ENCODE measurements around the gene LYRM9. TPM values are rescaled to one million over a fixed set of nuclear protein-coding genes. Genes with fewer than 3 reads are reported as not detected.
A peak's percentile ranks its signal among the peaks of the same experiment; 100 is the strongest.

LYRM9 gene
- 4.6 and 5.7 TPM in 2 replicates for polyA plus RNA-seq (2012; rRNA removed)
- polyA plus RNA-seq (2012; cell fraction: cytosol; rRNA removed) = 4.3 and 4.9 TPM in 2 replicates
- polyA plus RNA-seq (2012; cell fraction: nucleus; rRNA removed) = 14.7 and 22.4 TPM in 2 replicates

DNA sequence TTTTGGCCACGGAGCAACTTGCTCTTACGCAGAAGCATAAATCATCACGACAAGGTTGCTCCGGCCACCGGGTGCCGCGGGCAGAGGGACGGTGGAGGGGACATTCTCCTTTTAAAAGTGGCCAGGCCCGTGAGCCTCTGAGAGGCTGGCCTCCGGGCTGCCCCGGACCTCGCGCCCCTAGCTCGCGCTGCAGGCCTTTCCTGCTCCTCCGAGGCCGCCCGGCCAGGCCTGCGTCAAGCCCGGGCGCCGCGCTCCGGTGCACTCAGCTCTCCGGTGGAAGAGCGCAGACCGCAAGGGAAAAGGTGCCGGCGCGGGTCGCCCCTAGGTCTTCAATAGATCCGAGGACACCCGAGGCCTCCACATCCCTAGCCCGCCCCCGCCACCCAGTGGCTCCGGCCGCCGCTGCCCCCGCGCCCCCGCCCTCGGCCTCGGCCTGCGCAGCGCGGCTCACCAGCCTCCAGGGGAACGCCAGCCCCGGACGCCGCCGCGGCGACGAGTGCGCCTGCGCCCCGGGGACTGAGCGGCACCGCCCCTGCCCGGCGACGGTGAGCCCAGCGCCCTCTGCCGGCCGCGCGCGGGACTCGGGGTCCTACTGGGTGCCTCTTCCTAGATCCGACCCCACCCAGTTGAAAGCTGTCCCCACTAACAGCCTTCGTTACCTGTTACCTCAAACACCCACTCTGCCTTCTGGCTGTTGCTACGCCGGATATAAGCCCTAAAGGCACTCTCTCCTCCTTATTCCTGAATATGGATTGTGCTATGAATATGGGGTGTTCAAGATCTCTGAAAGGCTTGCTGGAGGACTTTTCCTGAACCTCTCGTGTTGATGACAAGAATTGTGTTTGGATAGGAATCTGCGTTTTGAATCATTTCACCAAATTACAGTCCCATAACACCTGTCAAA, at the start of gene LYRM9:
LYRM9 (minus strand) TSS at position 500 of the 904 bp plus-strand sequence. CDS start 10,671 bp downstream, outside the sequence.
- Histone ChIP-seq H3K36me3 (replicated peaks in 1 of 2; ENCODE audit: control insufficient read depth in 1 of 2, insufficient read depth in 2 of 2, low read length in 1 of 2) (no peaks in the 10 kb centered on the region), H2AFZ (ENCODE audit: low read depth) (peak within 1 kb of the TSS; percentile 86), H3K9me3 (no peaks in the 10 kb centered on the region), H3K4me3 (ENCODE audit: low read depth in 2 of 2, low read length in 1 of 2) (peak within 1 kb of the TSS; percentile 63 to 70), H4K20me1 (ENCODE audit: insufficient read depth) (no peaks in the 10 kb centered on the region), H3F3A (replicated peaks; ENCODE audit: insufficient read depth) (no peaks in the 10 kb centered on the region), H3K27ac (ENCODE audit: low read depth in 2 of 2, low read length in 1 of 2) (peak within 1 kb of the TSS; percentile 41 to 77; a peak in 2 of 4 replicates), H3K79me2 (ENCODE audit: insufficient read depth) (no peaks in the 10 kb centered on the region), H3K27me3 (ENCODE audit: insufficient read depth) (no peaks in the 10 kb centered on the region), H3K4me1 (ENCODE audit: control insufficient read depth in 1 of 2, insufficient read depth in 2 of 2, low read depth in 1 of 2, low read length in 1 of 2) (peaks cover 0 to 5% of the 10 kb centered on the region in 2 experiments; a peak in 2 of 4 replicates), H3K4me2 (peak within 1 kb of the TSS; percentile 86), H3K9me2 (no peaks in the 10 kb centered on the region), H3K9ac (peak within 1 kb of the TSS; percentile 82)
- 12% methylated on average over 12 of the region's 75 CpGs for WGBS (ENCODE audit: low lambda C conversion rate)
- DNase-seq = peak; percentile 98
- TF ChIP-seq NRF1 (IDR thresholded peaks at IDR 0.05; ENCODE audit: low read depth, low read length) (peak; percentile 80), TCF12 (IDR thresholded peaks at IDR 0.05) (no peak), TEAD4 (IDR thresholded peaks at IDR 0.05; ENCODE audit: borderline replicate concordance, insufficient read depth) (no peak), TAF1 (IDR thresholded peaks at IDR 0.05; ENCODE audit: borderline replicate concordance, low read depth, low read length) (no peak), MXI1 (IDR thresholded peaks at IDR 0.05; ENCODE audit: low read depth, low read length) (peak; percentile 32; the same call in 1 of the 2 replicates), SMC3 (IDR thresholded peaks at IDR 0.05; ENCODE audit: low read depth, low read length) (peak; percentile 45; the same call in 1 of the 2 replicates), GABPA (IDR thresholded peaks at IDR 0.05; ENCODE audit: low read depth) (no peak), JUND (IDR thresholded peaks at IDR 0.05) (no peak), RCOR1 (IDR thresholded peaks at IDR 0.05; ENCODE audit: low read length) (peak; percentile 58; the same call in 1 of the 2 replicates), MEF2A (IDR thresholded peaks at IDR 0.05; ENCODE audit: borderline replicate concordance, low read depth) (no peak), YY1 (IDR thresholded peaks at IDR 0.05; ENCODE audit: low read depth) (no peak), RAD21 (IDR thresholded peaks at IDR 0.05; ENCODE audit: low read length) (peak; percentile 44), POLR2AphosphoS5 (IDR thresholded peaks at IDR 0.05; ENCODE audit: low read depth, low read length) (peak; percentile 36; the same call in 1 of the 2 replicates)
- TF ChIP-seq, protein P1, sequence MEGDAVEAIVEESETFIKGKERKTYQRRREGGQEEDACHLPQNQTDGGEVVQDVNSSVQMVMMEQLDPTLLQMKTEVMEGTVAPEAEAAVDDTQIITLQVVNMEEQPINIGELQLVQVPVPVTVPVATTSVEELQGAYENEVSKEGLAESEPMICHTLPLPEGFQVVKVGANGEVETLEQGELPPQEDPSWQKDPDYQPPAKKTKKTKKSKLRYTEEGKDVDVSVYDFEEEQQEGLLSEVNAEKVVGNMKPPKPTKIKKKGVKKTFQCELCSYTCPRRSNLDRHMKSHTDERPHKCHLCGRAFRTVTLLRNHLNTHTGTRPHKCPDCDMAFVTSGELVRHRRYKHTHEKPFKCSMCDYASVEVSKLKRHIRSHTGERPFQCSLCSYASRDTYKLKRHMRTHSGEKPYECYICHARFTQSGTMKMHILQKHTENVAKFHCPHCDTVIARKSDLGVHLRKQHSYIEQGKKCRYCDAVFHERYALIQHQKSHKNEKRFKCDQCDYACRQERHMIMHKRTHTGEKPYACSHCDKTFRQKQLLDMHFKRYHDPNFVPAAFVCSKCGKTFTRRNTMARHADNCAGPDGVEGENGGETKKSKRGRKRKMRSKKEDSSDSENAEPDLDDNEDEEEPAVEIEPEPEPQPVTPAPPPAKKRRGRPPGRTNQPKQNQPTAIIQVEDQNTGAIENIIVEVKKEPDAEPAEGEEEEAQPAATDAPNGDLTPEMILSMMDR (IDR thresholded peaks at IDR 0.05) = peak; percentile 91
- TF ChIP-seq, protein P2, sequence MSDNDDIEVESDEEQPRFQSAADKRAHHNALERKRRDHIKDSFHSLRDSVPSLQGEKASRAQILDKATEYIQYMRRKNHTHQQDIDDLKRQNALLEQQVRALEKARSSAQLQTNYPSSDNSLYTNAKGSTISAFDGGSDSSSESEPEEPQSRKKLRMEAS (IDR thresholded peaks at IDR 0.05; ENCODE audit: low read depth) = peak; percentile 63
- TF ChIP-seq, protein P3, sequence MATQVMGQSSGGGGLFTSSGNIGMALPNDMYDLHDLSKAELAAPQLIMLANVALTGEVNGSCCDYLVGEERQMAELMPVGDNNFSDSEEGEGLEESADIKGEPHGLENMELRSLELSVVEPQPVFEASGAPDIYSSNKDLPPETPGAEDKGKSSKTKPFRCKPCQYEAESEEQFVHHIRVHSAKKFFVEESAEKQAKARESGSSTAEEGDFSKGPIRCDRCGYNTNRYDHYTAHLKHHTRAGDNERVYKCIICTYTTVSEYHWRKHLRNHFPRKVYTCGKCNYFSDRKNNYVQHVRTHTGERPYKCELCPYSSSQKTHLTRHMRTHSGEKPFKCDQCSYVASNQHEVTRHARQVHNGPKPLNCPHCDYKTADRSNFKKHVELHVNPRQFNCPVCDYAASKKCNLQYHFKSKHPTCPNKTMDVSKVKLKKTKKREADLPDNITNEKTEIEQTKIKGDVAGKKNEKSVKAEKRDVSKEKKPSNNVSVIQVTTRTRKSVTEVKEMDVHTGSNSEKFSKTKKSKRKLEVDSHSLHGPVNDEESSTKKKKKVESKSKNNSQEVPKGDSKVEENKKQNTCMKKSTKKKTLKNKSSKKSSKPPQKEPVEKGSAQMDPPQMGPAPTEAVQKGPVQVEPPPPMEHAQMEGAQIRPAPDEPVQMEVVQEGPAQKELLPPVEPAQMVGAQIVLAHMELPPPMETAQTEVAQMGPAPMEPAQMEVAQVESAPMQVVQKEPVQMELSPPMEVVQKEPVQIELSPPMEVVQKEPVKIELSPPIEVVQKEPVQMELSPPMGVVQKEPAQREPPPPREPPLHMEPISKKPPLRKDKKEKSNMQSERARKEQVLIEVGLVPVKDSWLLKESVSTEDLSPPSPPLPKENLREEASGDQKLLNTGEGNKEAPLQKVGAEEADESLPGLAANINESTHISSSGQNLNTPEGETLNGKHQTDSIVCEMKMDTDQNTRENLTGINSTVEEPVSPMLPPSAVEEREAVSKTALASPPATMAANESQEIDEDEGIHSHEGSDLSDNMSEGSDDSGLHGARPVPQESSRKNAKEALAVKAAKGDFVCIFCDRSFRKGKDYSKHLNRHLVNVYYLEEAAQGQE (IDR thresholded peaks at IDR 0.05; ENCODE audit: low read depth, low read length) = no peak
- TF ChIP-seq, protein P4, sequence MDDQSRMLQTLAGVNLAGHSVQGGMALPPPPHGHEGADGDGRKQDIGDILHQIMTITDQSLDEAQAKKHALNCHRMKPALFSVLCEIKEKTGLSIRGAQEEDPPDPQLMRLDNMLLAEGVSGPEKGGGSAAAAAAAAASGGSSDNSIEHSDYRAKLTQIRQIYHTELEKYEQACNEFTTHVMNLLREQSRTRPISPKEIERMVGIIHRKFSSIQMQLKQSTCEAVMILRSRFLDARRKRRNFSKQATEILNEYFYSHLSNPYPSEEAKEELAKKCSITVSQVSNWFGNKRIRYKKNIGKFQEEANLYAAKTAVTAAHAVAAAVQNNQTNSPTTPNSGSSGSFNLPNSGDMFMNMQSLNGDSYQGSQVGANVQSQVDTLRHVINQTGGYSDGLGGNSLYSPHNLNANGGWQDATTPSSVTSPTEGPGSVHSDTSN (IDR thresholded peaks at IDR 0.05) = peak; percentile 2; the same call in 1 of the 2 replicates
- TF ChIP-seq, protein P5, sequence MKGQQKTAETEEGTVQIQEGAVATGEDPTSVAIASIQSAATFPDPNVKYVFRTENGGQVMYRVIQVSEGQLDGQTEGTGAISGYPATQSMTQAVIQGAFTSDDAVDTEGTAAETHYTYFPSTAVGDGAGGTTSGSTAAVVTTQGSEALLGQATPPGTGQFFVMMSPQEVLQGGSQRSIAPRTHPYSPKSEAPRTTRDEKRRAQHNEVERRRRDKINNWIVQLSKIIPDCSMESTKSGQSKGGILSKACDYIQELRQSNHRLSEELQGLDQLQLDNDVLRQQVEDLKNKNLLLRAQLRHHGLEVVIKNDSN (IDR thresholded peaks at IDR 0.05; ENCODE audit: borderline replicate concordance, low read depth) = no peak
- POLR2A ChIA-PET = interaction anchor here (0.8 kb wide), 1 partner anchor 88 kb away, joined by 3 read pairs; no protein-coding TSS in a partner anchor
- CTCF ChIA-PET = interaction anchor here (0.6 to 7.2 kb wide), 61 partner anchors 10 to 647 kb away, joined by 3 to 89 read pairs (median 4); partner anchors contain the start of genes IFT20, NLK and TNFAIP1

Measured in SK-N-SH (cell line).